Neural progenitor cell (in vitro differentiated cells): ENCODE data around the gene RND3. TPM values are rescaled to one million over a fixed set of nuclear protein-coding genes. Genes with fewer than 3 reads are reported as not detected.

Experiments used
- DNase-seq: peaks from one replicate; pipeline ENCODE4 v3.0.0-alpha.2; 2016; ENCODE audit warnings: low spot score
- H2AFZ ChIP-seq: fragments of 200-600 bp; sonication (generic); replicated peaks from 2 replicates; pipeline ENCODE4 v1.6.1; 2016; ENCODE audit warnings: antibody characterized with exemption
- H3F3A ChIP-seq: fragments of 200-600 bp; sonication (generic); 2 replicates; pipeline ENCODE4 v1.6.1; 2016; ENCODE audit warnings: antibody characterized with exemption, low read depth
- H3K27ac ChIP-seq: fragments of 200-600 bp; sonication (generic); 2 replicates; pipeline ENCODE4 v1.5.1; 2016; ENCODE audit warnings: mild to moderate bottlenecking
- H3K27me3 ChIP-seq: fragments of 200-600 bp; sonication (generic); 2 replicates; pipeline ENCODE4 v1.6.1; 2016; ENCODE audit warnings: mild to moderate bottlenecking, moderate library complexity
- H3K36me3 ChIP-seq: fragments of 200-600 bp; sonication (generic); 2 replicates; pipeline ENCODE4 v1.5.1; 2016
- H3K4me1 ChIP-seq: fragments of 200-600 bp; sonication (generic); 2 replicates; pipeline ENCODE4 v1.6.1; 2016; ENCODE audit warnings: mixed run types
- H3K4me2 ChIP-seq: fragments of 200-600 bp; sonication (generic); 2 replicates; pipeline ENCODE4 v1.6.1; 2016
- H3K4me3 ChIP-seq: fragments of 200-600 bp; sonication (generic); 2 replicates; pipeline ENCODE4 v1.5.1; 2016
- H3K79me2 ChIP-seq: fragments of 200-600 bp; sonication (generic); 2 replicates; pipeline ENCODE4 v1.6.1; 2016; ENCODE audit warnings: low read depth
- H3K9ac ChIP-seq: fragments of 200-600 bp; sonication (generic); 2 replicates; pipeline ENCODE4 v1.6.1; 2016
- H3K9me3 ChIP-seq: fragments of 200-600 bp; sonication (generic); 2 replicates; pipeline ENCODE4 v1.5.1; 2016; ENCODE audit warnings: low read depth
- H4K20me1 ChIP-seq: fragments of 200-600 bp; sonication (generic); 2 replicates; pipeline ENCODE4 v1.6.1; 2016; ENCODE audit warnings: low read depth
- H3K27ac Mint-ChIP-seq: 3 replicates; pipeline ENCODE4 v1.8.0; 2021; ENCODE audit warnings: mixed read lengths
- H3K27me3 Mint-ChIP-seq: 2 replicates; pipeline ENCODE4 v1.8.0; 2022; ENCODE audit warnings: low read depth, mild to moderate bottlenecking, inconsistent platforms, moderate library complexity, mixed read lengths; ENCODE audit not compliant: insufficient read depth
- H3K36me3 Mint-ChIP-seq: 3 replicates; pipeline ENCODE4 v1.8.0; 2021; ENCODE audit warnings: mixed read lengths
- H3K4me1 Mint-ChIP-seq: 3 replicates; pipeline ENCODE4 v1.8.0; 2021; ENCODE audit warnings: mixed read lengths
- H3K4me3 Mint-ChIP-seq: 3 replicates; pipeline ENCODE4 v1.8.0; 2021; ENCODE audit warnings: mild to moderate bottlenecking, moderate library complexity, mixed read lengths
- H3K9me3 Mint-ChIP-seq: 3 replicates; pipeline ENCODE4 v1.8.0; 2020; ENCODE audit warnings: mixed read lengths
- CTCF ChIP-seq: fragments of 200-600 bp; sonication (generic); IDR thresholded peaks from 2 replicates; pipeline ENCODE4 v1.5.1; 2017; ENCODE audit warnings: antibody characterized with exemption, mild to moderate bottlenecking
- EZH2 ChIP-seq: fragments of 200-600 bp; sonication (generic); IDR thresholded peaks from 2 replicates; pipeline ENCODE4 v1.6.1; 2017; ENCODE audit warnings: antibody characterized with exemption, mild to moderate bottlenecking, moderate library complexity
- EZH2phosphoT487 ChIP-seq: fragments of 200-600 bp; sonication (generic); IDR thresholded peaks from 2 replicates; pipeline ENCODE4 v1.6.1; 2017; ENCODE audit warnings: antibody characterized with exemption
- total RNA-seq: library from RNA; depleted of rRNA; stranded (reverse); fragments of >200 nt; gene quantifications from 2 replicates; pipeline ENCODE4 v1.2.3, GENCODE V29; 2015; ENCODE audit warnings: low replicate concordance

The RND3 gene
- total RNA-seq, 1 donor from 2014 or later, result 4.0 TPM

GRCh38 chr2:150438041-150438440 lies 49.4 kb downstream of the RND3 start:
- Histone ChIP-seq H2AFZ (no peak overlapping the region), H3K9ac (no peak overlapping the region), H3K27ac (no peak overlapping the region), H3K4me2 (no peak overlapping the region), H3F3A (no peaks in the 10 kb centered on the region), H3K4me1 (no peaks in the 10 kb centered on the region), H3K4me3 (no peak overlapping the region), H3K79me2 (no peaks in the 10 kb centered on the region), H4K20me1 (no peaks in the 10 kb centered on the region), H3K36me3 (no peaks in the 10 kb centered on the region), H3K27me3 (no peaks in the 10 kb centered on the region), H3K9me3 (no peaks in the 10 kb centered on the region)
- no peak overlapping the region for H3K4me3 Mint-ChIP-seq
- DNase-seq, result no peak
- TF ChIP-seq CTCF, result no peak
- TF ChIP-seq EZH2phosphoT487, result no peak
- TF ChIP-seq EZH2, result no peak
- no peaks in the 10 kb centered on the region for H3K4me1 Mint-ChIP-seq
- H3K27me3 Mint-ChIP-seq, result no peaks in the 10 kb centered on the region
- H3K9me3 Mint-ChIP-seq, result peaks cover 22% of the 10 kb centered on the region
- peaks cover 4% of the 10 kb centered on the region for H3K36me3 Mint-ChIP-seq
- no peak overlapping the region for H3K27ac Mint-ChIP-seq

GRCh38 chr2:150432312-150432625 lies 55.2 kb downstream of the RND3 start:
- H3K9me3 Mint-ChIP-seq, result peaks cover 21% of the 10 kb centered on the region
- H3K27me3 Mint-ChIP-seq, result peaks cover 2% of the 10 kb centered on the region
- Histone ChIP-seq H2AFZ (no peak overlapping the region), H3K4me2 (no peak overlapping the region), H3K9ac (no peak overlapping the region), H3K4me3 (no peak overlapping the region), H3K27me3 (no peaks in the 10 kb centered on the region), H3K4me1 (no peaks in the 10 kb centered on the region), H3K9me3 (no peaks in the 10 kb centered on the region), H3F3A (no peaks in the 10 kb centered on the region), H3K27ac (no peak overlapping the region), H4K20me1 (no peaks in the 10 kb centered on the region), H3K36me3 (no peaks in the 10 kb centered on the region), H3K79me2 (no peaks in the 10 kb centered on the region)
- H3K4me3 Mint-ChIP-seq, result no peak overlapping the region
- no peak for DNase-seq
- H3K4me1 Mint-ChIP-seq, result peaks cover 37% of the 10 kb centered on the region
- TF ChIP-seq EZH2phosphoT487 (no peak), CTCF (no peak), EZH2 (no peak)
- peaks cover 4% of the 10 kb centered on the region for H3K36me3 Mint-ChIP-seq
- H3K27ac Mint-ChIP-seq, result no peak overlapping the region

- no peak overlapping the region for H3K9ac ChIP-seq
- no peak for DNase-seq
- H3K4me3 ChIP-seq, result no peak overlapping the region
- no peaks in the 10 kb centered on the region for H3K9me3 ChIP-seq
- H4K20me1 ChIP-seq, result no peaks in the 10 kb centered on the region
- peaks cover 43% of the 10 kb centered on the region for H3K4me1 Mint-ChIP-seq
- H3K4me2 ChIP-seq, result no peak overlapping the region
- H3K4me1 ChIP-seq, result no peaks in the 10 kb centered on the region
- H3K27ac ChIP-seq, result no peak overlapping the region
- H3F3A ChIP-seq, result no peaks in the 10 kb centered on the region
- H3K36me3 Mint-ChIP-seq, result peaks cover 4% of the 10 kb centered on the region
- H3K27ac Mint-ChIP-seq, result no peak overlapping the region
- no peaks in the 10 kb centered on the region for H3K79me2 ChIP-seq
- no peak overlapping the region for H3K4me3 Mint-ChIP-seq
- H3K36me3 ChIP-seq, result no peaks in the 10 kb centered on the region
- H3K9me3 Mint-ChIP-seq, result peaks cover 16% of the 10 kb centered on the region
- TF ChIP-seq EZH2phosphoT487 (no peak), EZH2 (no peak), CTCF (no peak)
- peaks cover 2% of the 10 kb centered on the region for H3K27me3 Mint-ChIP-seq
- H3K27me3 ChIP-seq, result no peaks in the 10 kb centered on the region
- H2AFZ ChIP-seq, result no peak overlapping the region
These were observed 55.7 kb downstream of the RND3 start for GRCh38 chr2:150431561-150432311.
